Measurements from ENCODE around the gene BRIP1.

The BRIP1 gene

DNA sequence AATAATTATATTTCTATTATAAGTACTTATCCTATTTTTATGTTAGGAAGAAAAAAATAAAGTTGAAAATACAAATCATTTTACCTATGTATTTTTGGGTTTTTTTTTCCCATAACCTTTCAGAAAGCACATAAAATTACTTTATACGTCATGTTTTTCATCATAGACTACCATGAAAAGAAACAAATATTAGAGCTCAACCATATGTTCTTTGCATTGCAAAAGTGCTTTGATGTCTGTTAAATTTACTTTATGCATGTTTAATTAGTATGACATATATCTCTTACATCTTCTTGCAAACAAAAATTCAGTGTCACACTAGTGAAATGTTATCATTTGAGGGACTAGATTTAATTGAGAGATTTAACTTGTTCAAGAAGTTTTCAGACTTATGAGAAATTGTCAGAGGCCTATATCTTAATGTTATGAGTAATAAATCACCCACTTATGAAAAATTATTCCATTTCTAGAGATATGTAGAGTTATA is 24.0 kb downstream of the BRIP1 start:
- H3K27me3 ChIP-seq (ENCODE audit: low read depth, low read length): no peaks in the 10 kb centered on the region
- H3K36me3 ChIP-seq (ENCODE audit: control insufficient read depth in 1 of 2, insufficient read depth in 2 of 2, low read length in 2 of 2): no peaks in the 10 kb centered on the region
- no peaks in the 10 kb centered on the region for H3K9me3 ChIP-seq (ENCODE audit: control insufficient read depth in 1 of 2, low read length in 2 of 2)
- no peaks in the 10 kb centered on the region for H3K4me1 ChIP-seq (ENCODE audit: control insufficient read depth in 1 of 2, insufficient read depth in 2 of 2, low read length in 2 of 2)
- H3K4me3 ChIP-seq (ENCODE audit: low read depth in 1 of 2, low read length in 2 of 2): no peak overlapping the region
- H3K27ac ChIP-seq (ENCODE audit: low read length): no peak overlapping the region

DNA sequence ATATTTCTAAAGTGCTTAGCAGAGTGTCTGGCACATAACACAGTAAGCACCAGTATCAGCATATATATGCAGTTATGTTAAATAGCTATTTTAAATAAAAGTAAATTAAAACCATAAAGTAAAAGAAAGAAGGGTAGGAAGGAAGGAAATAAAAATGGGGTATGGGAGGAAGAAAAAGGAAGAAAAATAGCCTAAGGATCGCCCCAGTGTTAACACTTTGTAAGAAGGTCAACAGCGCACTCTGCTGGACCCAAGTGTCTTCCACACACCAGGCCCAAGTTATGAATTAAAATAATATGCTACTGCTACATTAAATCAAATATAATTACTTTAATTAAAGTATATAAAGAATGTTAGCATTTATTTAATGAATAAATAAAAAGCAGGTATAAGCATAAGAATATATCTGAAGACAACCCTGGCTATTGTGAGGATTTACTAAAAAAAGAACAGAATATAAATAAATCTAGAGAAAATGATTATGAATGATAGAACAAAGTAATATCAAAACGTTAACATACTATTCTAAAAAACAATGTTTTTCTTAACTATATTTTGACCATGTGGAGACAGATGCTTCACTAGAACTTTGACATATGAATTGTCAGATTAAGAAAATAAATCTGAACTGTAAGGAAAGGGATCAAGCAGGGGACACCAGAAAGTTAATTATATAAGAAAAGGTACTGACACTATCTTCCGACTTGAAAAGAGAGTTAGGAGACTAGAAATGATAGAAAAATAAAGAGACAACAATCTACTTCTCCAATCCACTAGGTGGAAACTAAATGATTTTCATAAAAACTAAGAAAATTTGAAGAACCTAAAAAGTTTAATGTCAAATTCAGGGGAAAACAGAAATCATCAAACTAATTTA is 25.9 kb downstream of the BRIP1 start:
- no peaks in the 10 kb centered on the region for H3K27me3 ChIP-seq (ENCODE audit: low read depth, low read length)
- H3K27ac ChIP-seq (ENCODE audit: low read length): no peak overlapping the region
- H3K9me3 ChIP-seq (ENCODE audit: control insufficient read depth in 1 of 2, low read length in 2 of 2): no peaks in the 10 kb centered on the region
- no peaks in the 10 kb centered on the region for H3K36me3 ChIP-seq (ENCODE audit: control insufficient read depth in 1 of 2, insufficient read depth in 2 of 2, low read length in 2 of 2)
- no peak overlapping the region for H3K4me3 ChIP-seq (ENCODE audit: low read depth in 1 of 2, low read length in 2 of 2)
- H3K4me1 ChIP-seq (ENCODE audit: control insufficient read depth in 1 of 2, insufficient read depth in 2 of 2, low read length in 2 of 2): no peaks in the 10 kb centered on the region

DNA sequence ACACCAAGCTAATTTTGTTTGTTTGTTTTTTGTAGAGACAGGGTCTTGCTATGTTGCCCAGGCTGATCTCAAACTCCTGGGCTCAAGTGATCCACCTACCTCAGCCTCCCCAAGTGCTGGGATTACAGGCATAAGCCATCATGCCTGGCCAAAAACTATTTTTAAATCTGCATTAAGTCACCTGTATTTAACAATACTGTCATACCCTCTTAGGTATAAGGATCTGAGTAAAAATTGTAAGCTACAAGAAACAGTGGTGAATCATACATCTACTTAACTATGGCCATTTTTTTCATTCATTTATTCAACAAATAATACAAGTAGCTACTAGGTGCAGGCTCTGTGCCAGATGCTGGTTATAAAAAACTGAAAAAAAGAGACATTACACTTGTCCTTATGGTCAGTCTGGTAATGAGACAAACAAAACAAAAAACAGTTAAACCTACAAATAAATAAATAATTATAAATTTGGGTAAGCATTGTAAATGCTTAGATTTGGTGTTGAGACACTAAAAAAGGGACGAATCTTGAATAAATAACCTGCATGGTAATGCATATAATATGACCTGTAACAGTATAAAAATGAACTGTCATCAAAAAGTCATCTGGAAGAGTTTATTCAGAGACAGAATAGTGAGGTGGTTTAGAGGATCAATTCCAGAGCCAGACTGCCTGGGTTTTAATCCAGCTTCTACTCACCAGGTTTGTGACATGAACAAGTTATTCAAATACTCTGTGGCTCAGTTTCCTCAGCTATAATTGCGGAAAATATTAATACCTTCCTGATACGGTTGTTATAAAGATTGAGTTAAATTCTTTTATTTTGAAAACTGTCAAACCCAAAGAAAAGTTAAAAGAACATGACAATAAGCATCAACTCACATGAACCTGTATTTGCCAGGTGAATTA is 26.8 kb downstream of the BRIP1 start:
- no peak overlapping the region for H3K4me3 ChIP-seq (ENCODE audit: low read depth in 1 of 2, low read length in 2 of 2)
- no peaks in the 10 kb centered on the region for H3K36me3 ChIP-seq (ENCODE audit: control insufficient read depth in 1 of 2, insufficient read depth in 2 of 2, low read length in 2 of 2)
- H3K9me3 ChIP-seq (ENCODE audit: control insufficient read depth in 1 of 2, low read length in 2 of 2): no peaks in the 10 kb centered on the region
- H3K27ac ChIP-seq (ENCODE audit: low read length): no peak overlapping the region
- no peaks in the 10 kb centered on the region for H3K4me1 ChIP-seq (ENCODE audit: control insufficient read depth in 1 of 2, insufficient read depth in 2 of 2, low read length in 2 of 2)
- H3K27me3 ChIP-seq (ENCODE audit: low read depth, low read length): no peaks in the 10 kb centered on the region

DNA sequence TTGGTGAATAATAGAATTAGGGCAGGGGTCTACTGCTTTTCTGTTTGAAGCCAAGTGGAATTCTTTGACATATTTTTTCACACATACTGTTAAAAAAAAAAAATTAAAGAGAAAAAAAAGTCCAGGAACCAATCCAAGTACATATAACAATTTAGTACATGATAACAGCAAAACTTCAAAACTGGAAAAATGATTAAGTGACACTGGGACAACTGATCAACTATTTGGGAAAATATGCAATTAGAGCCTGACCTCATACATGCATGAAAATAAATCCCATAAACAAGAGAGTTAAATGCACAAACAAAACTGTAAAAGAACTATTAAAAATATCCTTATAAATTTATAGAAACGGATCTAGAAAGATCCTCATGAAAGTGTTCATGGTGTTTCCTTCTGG is 27.7 kb downstream of the BRIP1 start:
- no peaks in the 10 kb centered on the region for H3K9me3 ChIP-seq (ENCODE audit: control insufficient read depth in 1 of 2, low read length in 2 of 2)
- H3K27ac ChIP-seq (ENCODE audit: low read length): no peak overlapping the region
- H3K4me1 ChIP-seq (ENCODE audit: control insufficient read depth in 1 of 2, insufficient read depth in 2 of 2, low read length in 2 of 2): no peaks in the 10 kb centered on the region
- H3K36me3 ChIP-seq (ENCODE audit: control insufficient read depth in 1 of 2, insufficient read depth in 2 of 2, low read length in 2 of 2): no peaks in the 10 kb centered on the region
- H3K4me3 ChIP-seq (ENCODE audit: low read depth in 1 of 2, low read length in 2 of 2): no peak overlapping the region
- H3K27me3 ChIP-seq (ENCODE audit: low read depth, low read length): no peaks in the 10 kb centered on the region

DNA sequence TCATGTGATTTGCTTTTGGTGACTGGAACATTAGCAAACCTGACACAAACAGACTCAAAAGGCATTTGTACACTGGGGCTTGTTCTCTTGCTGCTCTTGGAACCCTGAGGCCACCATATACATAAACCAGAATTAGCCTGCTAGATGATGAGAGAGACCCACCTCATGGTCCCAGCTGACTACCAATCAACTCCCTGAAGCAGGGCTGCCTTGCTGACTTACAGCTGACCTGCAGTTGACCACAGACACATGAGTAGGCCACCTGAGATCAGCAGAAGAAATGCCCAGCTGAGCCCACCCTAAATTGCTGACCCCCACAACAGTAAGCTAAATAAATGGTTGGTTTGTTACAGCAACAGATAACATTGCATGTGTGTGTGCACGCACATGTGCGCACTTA is 28.7 kb downstream of the BRIP1 start:
- H3K27me3 ChIP-seq (ENCODE audit: low read depth, low read length): no peaks in the 10 kb centered on the region
- H3K4me3 ChIP-seq (ENCODE audit: low read depth in 1 of 2, low read length in 2 of 2): no peak overlapping the region
- no peak overlapping the region for H3K27ac ChIP-seq (ENCODE audit: low read length)
- H3K9me3 ChIP-seq (ENCODE audit: control insufficient read depth in 1 of 2, low read length in 2 of 2): no peaks in the 10 kb centered on the region
- H3K36me3 ChIP-seq (ENCODE audit: control insufficient read depth in 1 of 2, insufficient read depth in 2 of 2, low read length in 2 of 2): no peaks in the 10 kb centered on the region
- no peaks in the 10 kb centered on the region for H3K4me1 ChIP-seq (ENCODE audit: control insufficient read depth in 1 of 2, insufficient read depth in 2 of 2, low read length in 2 of 2)

DNA sequence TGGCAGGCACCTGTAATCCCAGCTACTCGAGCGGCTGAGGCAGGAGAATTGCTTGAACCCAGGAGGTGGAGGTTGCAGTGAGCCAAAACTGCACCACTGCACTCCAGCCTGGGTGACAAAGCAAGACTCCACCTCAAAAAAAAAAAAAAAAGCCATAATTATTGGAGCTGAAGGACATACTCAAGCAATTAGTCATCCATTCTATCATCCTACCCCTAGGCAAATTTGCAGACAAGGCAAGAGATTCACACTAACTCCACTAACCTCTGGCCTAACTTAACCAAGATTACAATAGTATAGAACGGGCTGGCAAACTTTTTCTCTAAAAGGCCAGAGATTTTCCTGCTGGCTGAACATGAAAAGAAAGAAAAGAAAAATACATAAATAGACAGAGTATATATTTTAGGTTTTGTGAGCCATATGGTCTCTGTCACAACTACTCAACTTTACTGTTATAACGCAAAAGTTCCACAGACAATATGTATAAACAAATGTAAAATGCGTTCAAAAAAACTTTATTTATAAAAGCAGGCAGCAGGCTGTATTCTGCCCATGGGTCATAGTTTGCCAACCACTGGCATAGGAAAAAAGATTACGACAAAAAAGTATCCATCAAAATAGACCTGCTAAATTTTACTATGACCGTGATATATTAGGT is 29.7 kb downstream of the BRIP1 start:
- Histone ChIP-seq H3K4me3 (ENCODE audit: low read depth in 1 of 2, low read length in 2 of 2) (no peak overlapping the region), H3K27ac (ENCODE audit: low read length) (no peak overlapping the region), H3K36me3 (ENCODE audit: control insufficient read depth in 1 of 2, insufficient read depth in 2 of 2, low read length in 2 of 2) (no peaks in the 10 kb centered on the region), H3K9me3 (ENCODE audit: control insufficient read depth in 1 of 2, low read length in 2 of 2) (no peaks in the 10 kb centered on the region), H3K27me3 (ENCODE audit: low read depth, low read length) (no peaks in the 10 kb centered on the region), H3K4me1 (ENCODE audit: control insufficient read depth in 1 of 2, insufficient read depth in 2 of 2, low read length in 2 of 2) (no peaks in the 10 kb centered on the region)

DNA sequence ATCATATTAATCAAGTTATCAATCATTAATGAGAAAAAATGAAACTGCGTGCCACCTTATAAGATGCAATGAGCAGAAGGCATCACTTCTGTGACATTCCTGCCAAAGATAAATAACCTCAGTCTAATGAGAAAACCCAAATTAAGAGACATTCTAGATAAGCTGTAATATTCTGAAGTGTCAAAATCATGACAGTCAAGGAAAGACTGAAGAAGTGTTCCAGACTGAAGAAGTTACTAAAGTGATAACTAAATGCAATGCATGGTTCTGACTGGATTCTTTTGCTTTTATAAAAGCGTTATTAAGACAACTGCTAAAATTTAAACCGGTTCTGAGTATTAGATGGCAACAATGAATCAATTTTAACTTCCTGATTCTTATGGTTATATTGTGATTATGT is 30.9 kb downstream of the BRIP1 start:
- H3K9me3 ChIP-seq (ENCODE audit: control insufficient read depth in 1 of 2, low read length in 2 of 2): peaks cover 0 to 5% of the 10 kb centered on the region in 2 donors

DNA sequence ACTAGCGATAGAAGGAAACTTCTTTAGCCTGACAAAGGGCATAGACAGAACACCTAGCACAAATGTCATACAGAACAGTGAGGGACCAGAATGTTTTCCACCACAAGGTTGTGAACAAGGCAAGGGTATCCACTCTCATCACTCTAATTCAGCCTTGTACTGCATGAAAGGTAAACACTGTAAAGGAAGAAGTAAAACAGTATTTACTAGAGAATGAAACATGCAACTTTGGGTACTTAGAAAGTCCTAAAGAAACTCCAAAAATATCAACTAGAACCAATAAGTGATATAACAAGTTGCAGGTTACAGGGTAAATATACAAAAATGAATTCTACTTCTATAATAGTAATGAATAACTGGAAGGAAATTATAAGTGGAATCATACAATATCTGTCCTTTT is 32.2 kb downstream of the BRIP1 start:
- no peak overlapping the region for H3K27ac ChIP-seq (ENCODE audit: low read length)
- no peak overlapping the region for H3K4me3 ChIP-seq (ENCODE audit: low read depth in 1 of 2, low read length in 2 of 2)
- no peaks in the 10 kb centered on the region for H3K4me1 ChIP-seq (ENCODE audit: control insufficient read depth in 1 of 2, insufficient read depth in 2 of 2, low read length in 2 of 2)
- H3K36me3 ChIP-seq (ENCODE audit: control insufficient read depth in 1 of 2, insufficient read depth in 2 of 2, low read length in 2 of 2): no peaks in the 10 kb centered on the region
- H3K9me3 ChIP-seq (ENCODE audit: control insufficient read depth in 1 of 2, low read length in 2 of 2): peaks cover 0 to 5% of the 10 kb centered on the region in 2 donors
- H3K27me3 ChIP-seq (ENCODE audit: low read depth, low read length): no peaks in the 10 kb centered on the region

More for the DNA sequence above, 30.9 kb downstream of the BRIP1 start:
- Histone ChIP-seq H3K4me1 (ENCODE audit: control insufficient read depth in 1 of 2, insufficient read depth in 2 of 2, low read length in 2 of 2) (no peaks in the 10 kb centered on the region), H3K27ac (ENCODE audit: low read length) (no peak overlapping the region), H3K4me3 (ENCODE audit: low read depth in 1 of 2, low read length in 2 of 2) (no peak overlapping the region), H3K36me3 (ENCODE audit: control insufficient read depth in 1 of 2, insufficient read depth in 2 of 2, low read length in 2 of 2) (no peaks in the 10 kb centered on the region), H3K27me3 (ENCODE audit: low read depth, low read length) (no peaks in the 10 kb centered on the region)

DNA sequence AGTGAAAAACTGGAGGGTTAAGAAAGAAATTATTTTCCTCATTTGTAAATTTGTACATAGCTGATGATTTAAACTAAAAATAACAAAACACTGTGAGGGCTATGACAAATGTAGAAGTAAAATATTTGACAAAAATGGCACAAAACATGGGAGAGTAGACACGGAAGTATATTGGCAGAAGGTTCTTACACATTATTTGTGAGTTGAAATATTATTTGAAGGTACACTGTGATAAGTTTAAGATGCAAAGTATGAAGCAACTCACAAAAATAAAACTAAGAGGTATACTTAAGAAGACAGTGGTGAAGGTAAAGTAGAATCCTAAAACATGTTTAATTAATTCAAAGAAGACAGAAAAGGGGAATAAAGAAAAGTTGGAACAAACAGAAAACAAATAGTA is 34.6 kb downstream of the BRIP1 start:
- H3K27ac ChIP-seq (ENCODE audit: low read length): no peak overlapping the region
- no peaks in the 10 kb centered on the region for H3K36me3 ChIP-seq (ENCODE audit: control insufficient read depth in 1 of 2, insufficient read depth in 2 of 2, low read length in 2 of 2)
- H3K4me1 ChIP-seq (ENCODE audit: control insufficient read depth in 1 of 2, insufficient read depth in 2 of 2, low read length in 2 of 2): no peaks in the 10 kb centered on the region
- peaks cover 0 to 5% of the 10 kb centered on the region in 2 donors for H3K9me3 ChIP-seq (ENCODE audit: control insufficient read depth in 1 of 2, low read length in 2 of 2)
- no peaks in the 10 kb centered on the region for H3K27me3 ChIP-seq (ENCODE audit: low read depth, low read length)
- no peak overlapping the region for H3K4me3 ChIP-seq (ENCODE audit: low read depth in 1 of 2, low read length in 2 of 2)

DNA sequence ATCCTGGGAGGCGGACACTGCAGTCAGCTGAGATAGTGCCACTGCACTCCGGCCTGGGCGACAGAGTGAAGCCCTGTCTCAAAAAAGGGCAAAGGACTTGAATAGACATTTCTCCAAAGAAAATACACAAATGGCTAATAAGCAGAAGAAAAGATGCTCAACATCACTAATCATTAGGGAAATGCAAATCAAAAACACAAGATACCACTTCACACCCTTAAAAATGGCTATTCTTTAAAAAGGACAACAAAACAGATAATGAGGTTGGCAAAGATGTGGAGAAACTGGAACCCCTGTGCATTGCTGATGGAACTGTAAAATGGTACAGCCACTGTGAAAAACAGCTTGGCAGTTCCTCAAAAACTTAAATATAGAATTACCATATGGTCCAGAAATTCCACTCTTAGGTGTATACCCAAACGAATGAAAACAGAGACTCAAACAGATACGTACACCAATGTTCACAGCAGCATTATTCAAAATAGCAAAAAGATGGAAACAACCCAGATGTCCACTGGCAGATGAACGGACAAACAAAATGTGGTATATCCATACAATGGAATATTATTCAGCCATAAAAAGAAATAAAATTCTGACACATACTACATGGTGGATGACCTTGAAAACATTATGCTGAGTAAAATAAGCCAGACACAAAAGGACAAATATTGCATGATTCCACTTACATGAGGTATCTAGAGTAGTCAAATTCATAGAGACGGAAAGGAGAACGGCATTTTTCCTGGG is 35.5 kb downstream of the BRIP1 start:
- no peaks in the 10 kb centered on the region for H3K4me1 ChIP-seq (ENCODE audit: control insufficient read depth in 1 of 2, insufficient read depth in 2 of 2, low read length in 2 of 2)
- no peak overlapping the region for H3K4me3 ChIP-seq (ENCODE audit: low read depth in 1 of 2, low read length in 2 of 2)
- H3K27me3 ChIP-seq (ENCODE audit: low read depth, low read length): no peaks in the 10 kb centered on the region
- H3K27ac ChIP-seq (ENCODE audit: low read length): no peak overlapping the region
- H3K9me3 ChIP-seq (ENCODE audit: control insufficient read depth in 1 of 2, low read length in 2 of 2): peaks cover 0 to 5% of the 10 kb centered on the region in 2 donors
- H3K36me3 ChIP-seq (ENCODE audit: control insufficient read depth in 1 of 2, insufficient read depth in 2 of 2, low read length in 2 of 2): no peaks in the 10 kb centered on the region

Measured in muscle layer of duodenum (tissue), 2 donors.